H1 (cell line): Measurements from ENCODE around the gene PRKACA. TPM values are rescaled to one million over a fixed set of nuclear protein-coding genes. Genes with fewer than 3 reads are reported as not detected.

Experiments used
- CBX8 ChIP-seq: fragments of 300-800, 300-1000 bp; sonication (generic); IDR thresholded peaks from 2 replicates; pipeline ENCODE4 v1.7.1; 2016; ENCODE audit warnings: low read depth, low read length, borderline replicate concordance
- CEBPB ChIP-seq: IDR thresholded peaks from 2 replicates; pipeline ENCODE4 v1.6.1; 2012; ENCODE audit warnings: low read depth, low read length
- GABPA ChIP-seq: IDR thresholded peaks from 2 replicates; pipeline ENCODE4 v1.6.1; 2011; ENCODE audit warnings: mild to moderate bottlenecking, low read length, moderate library complexity, borderline replicate concordance; ENCODE audit not compliant: insufficient read depth
- ZNF274 ChIP-seq: IDR thresholded peaks from 2 replicates; pipeline ENCODE4 v1.7.0; 2012; ENCODE audit warnings: low read length, borderline replicate concordance; ENCODE audit errors: extremely low read depth
- polyA plus RNA-seq, 7 experiments: library from polyadenylated mRNA; depleted of rRNA in 3 of 7; stranded (reverse) in 5 of 7; unstranded in 2 of 7; fragments of >200 nt in 5 of 7; fragments of 200-250 nt in 2 of 7; gene quantifications; 1 replicate in 5 of 7; 2 replicates in 1 of 7; 4 replicates in 1 of 7; pipeline versions ENCODE4 v1.2.1 to v1.2.3, GENCODE V29; 2011 to 2013; ENCODE audit warnings: missing spikeins in 2 of 7, mixed read lengths in 2 of 7
- total RNA-seq: library from RNA; stranded (reverse); fragmentation: NEBNext Ultra II Directional; extraction: Animal tissue kit (Norgen Biotek cat#: 25700); gene quantifications from 2 replicates; pipeline ENCODE4 v1.2.1, GENCODE V29; 2021

PRKACA gene
- total and polyA plus RNA-seq, 2 of the 8 experiments (the other 6 are each of a cell fraction or from before 2014, with no cell fraction given) = 14.2 to 48.2 TPM

GRCh38 chr19:14102102-14102696 is 15.4 kb downstream of the PRKACA start (continued):
- TF ChIP-seq CBX8 (no peak), CEBPB (no peak), ZNF274 (no peak), GABPA (no peak)
